Measurements from ENCODE around the gene TUBGCP2.

DNA sequence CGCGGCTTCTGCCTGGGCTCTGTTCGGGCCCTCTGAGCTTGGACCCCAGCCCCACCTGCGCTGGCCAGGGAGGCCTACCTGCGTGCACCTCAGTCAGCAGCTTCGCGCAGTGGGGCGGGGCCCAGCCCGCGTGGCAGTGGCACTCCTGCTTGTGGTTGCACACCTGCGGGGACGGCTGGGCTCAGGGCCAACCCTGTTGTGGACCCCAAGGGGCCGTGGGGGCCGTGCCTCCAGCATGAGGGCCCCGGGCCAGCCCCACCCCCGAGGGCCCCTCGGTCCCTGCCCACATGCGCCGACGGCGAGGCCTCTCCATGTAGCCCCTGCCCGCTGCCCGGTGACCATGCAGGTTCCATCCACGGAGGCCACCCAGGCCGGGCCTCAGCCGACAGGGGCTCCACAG, 39.3 kb downstream of the TUBGCP2 start:
- TF ChIP-seq, protein P1, sequence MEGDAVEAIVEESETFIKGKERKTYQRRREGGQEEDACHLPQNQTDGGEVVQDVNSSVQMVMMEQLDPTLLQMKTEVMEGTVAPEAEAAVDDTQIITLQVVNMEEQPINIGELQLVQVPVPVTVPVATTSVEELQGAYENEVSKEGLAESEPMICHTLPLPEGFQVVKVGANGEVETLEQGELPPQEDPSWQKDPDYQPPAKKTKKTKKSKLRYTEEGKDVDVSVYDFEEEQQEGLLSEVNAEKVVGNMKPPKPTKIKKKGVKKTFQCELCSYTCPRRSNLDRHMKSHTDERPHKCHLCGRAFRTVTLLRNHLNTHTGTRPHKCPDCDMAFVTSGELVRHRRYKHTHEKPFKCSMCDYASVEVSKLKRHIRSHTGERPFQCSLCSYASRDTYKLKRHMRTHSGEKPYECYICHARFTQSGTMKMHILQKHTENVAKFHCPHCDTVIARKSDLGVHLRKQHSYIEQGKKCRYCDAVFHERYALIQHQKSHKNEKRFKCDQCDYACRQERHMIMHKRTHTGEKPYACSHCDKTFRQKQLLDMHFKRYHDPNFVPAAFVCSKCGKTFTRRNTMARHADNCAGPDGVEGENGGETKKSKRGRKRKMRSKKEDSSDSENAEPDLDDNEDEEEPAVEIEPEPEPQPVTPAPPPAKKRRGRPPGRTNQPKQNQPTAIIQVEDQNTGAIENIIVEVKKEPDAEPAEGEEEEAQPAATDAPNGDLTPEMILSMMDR (IDR thresholded peaks at IDR 0.05; ENCODE audit: insufficient read depth, low read length, poor library complexity, severe bottlenecking): no peak
- no peak for TF ChIP-seq EZH2phosphoT487 (conservative IDR thresholded peaks at IDR 0.05; ENCODE audit: low read length)

Data from SU-DHL-6 (cell line).